NCI-H2196 treated with DMSO at 0.1 percent for 48 hours (cell line): ENCODE measurements around the gene SNCB.

Experiments
- DNase-seq: peaks from one replicate; lab custom pipeline; 2025; ENCODE audit not compliant: unreplicated experiment; lab: John Stamatoyannopoulos, UW

SNCB gene

DNA sequence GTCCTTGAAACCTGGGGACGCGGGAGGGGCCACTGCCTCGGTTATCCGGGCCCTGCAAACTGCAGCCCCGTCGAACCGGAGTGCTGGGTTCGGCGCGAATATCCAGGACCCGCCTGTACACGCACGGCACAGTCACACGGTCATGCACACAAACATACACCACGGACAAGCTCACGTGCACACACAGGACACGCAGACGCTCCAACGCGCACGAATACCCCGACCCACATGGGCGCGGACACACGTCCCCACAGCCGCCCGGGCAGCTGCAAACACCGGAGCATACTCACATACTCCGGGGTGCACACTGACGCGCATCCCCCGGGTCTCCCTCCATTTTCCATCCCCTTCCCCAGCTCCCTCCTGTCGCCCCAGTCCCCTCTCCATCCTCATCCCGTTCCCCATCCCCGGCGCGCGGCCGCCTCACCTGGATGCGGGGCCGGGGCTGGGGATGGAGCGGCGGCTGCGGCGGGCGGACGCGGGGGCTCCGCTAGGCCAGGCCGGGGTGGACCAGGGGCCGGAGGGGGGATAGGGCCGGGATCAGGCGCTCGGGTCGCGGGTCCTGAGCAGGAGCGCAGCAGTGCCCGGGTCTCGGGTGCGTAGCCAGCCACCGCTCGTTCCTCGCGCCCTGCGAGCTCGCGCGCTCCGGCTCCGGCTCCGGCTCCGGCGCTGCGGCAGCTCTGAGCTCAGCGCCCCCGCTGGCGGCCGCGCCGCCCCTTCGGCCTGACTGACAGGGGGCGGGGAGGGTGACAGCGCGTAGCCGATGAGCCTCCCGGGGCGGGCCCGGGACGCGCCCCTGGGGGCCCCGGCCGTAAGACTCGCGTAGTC lies at the start of gene SNCB, which contains the start of gene EIF4E1B:
TSS of gene SNCB (minus strand) at position 682 of the 828 bp plus-strand sequence. CDS start 880 bp downstream, outside the sequence.
TSS of gene EIF4E1B (plus strand) at position 823 of the 828 bp plus-strand sequence. CDS start 12,113 bp downstream, outside the sequence.
- DNase-seq = no peak

DNA sequence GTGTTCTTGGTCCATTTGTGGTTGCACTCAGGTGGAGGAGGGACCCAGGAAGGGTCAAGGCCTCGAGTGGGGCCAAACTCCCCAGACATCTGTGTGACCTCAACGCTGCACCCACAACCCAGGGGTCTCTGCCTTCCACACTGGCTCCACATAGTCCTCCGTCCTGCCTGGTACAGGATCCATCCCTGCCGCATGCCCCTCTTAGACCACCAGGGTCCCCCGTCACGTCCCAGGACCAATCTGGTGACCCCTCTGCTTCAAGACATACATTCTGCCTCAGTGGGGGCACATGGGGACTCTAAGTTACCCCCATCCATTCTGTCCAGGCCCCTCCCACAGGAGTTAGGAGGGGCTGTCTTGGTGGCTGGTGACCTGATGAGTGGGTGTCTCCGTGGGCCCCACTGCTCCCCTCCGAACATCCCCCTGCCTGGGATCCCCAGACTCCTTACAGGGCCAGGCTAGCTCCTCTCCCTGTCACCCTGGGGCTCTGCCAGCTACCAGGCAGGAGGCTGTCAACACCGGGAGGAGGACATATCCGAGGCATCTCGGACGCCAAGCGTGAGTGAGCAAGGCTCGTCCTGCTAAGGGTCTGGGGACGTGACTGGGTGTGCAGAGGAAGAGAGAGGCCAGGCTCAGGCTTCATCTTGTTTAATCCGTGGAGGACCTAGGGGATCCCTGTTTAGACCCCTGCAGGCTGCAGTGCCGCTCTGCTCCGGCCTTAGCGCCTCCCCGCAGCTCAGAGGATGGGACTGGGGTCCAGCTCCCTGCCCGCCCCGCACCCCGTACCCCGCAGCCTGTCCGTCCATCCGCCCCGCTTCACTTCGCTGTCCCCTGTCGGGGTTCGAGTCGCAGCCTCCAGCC lies 49.3 kb upstream of the SNCB start:
- no peak for DNase-seq

DNA sequence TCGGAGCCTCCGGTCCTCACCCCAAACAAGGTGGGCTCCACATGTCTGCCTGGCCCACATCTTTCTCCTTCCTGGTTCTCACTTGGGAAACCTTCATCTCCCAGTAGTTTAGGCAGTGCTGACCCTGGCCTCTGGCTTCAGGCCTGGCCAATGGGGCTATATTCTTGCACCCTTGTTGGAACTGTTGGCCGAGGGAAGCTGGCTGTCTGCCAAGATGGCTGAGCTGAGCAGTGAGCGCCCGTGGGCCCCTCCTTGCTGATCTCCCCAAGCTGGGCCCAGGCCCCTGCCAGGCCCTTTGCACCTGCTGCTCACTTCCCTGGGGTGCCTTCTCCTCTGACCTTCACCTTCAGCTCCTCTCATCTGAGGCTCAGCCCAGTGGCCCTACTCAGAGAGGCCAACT lies 48.2 kb upstream of the SNCB start:
- DNase-seq = no peak

DNA sequence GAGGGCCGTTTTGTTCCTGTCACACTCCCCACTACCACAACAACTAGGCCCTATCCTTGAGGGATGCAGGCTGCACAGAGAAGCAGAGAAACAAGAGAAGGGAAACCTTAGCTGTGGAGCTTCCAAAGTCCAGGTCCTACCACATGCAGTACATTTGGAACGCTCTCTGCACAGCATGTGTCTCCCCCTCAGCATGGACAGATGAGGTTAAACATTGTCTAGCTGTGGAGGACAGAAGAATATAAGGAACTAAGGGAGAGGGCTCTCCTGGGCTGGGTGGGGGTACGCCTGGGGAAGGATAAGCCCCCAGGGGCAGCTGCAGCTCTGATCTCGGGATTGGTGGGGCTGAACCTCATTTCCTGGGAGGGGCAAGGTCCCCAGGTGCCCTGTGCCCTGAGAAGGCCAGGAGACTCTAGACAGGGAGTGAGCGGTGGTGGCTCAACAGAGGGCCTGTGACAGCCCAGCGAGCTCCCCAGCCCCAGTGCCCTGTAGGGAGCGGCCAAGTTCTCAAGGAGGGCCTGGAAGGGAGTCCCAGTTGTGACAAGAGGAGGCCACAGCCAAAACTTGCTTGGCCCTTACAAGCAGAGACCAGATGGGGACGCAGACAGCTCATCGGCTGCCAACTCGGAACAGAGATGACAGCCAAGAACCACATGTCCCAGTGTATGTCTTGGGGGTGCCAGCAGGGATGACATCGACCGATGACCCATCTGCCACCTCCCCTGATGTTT lies 47.0 kb upstream of the SNCB start:
- no peak for DNase-seq

DNA sequence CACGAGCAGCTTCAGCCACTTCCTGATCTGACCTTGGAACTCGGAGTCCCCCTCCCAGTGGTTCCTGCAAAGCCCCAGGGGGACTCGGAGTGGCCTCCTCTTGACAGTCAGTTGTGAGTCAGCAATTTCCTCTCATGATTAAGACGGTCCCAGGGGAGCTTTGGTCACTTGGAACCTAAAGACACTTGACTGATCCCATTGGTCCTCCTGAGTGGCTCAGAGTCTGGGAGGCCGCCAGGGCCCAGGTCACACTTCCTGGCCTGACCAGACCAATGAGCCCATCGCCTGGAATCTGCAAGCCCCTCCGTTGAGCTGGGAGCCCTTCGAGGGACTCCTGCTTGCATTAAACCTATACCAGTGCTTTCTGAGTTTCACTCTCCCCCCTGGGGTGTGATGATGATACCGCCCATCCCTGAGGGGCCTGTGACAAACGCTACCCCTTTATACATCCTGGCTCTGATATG lies 46.1 kb upstream of the SNCB start:
- no peak for DNase-seq

DNA sequence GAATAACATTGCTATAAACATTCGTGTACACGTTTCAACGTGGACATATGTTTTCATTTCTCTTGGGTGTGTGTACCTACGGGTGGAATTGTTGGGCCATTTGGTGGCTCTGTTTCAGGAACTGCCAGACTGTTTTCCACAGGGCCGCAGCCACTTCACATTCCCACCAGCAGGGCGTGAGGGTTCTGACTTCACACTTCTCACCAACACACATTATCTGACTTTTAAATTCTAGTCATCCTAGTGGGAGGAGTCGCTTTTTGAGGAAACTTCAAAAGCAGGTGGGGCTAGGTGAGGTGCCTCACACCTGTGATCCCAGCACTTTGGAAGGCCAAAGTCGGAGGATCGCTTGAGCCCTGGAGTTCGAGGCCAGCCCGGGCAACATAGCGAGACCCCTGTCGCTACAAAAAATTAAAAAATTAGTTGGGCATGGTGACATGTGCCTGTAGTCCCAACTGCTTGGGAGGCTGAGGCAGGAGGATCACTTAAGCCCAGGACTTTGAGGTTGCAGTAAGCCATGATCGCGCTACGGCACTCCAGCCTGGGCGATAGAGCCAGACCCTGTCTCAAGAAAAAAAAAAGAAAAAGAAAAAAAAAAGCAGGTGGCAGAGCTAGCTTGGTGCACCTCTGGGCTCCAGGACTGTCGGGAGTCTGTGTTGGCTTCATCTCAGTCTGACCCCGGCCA lies 45.5 kb upstream of the SNCB start:
- no peak for DNase-seq

DNA sequence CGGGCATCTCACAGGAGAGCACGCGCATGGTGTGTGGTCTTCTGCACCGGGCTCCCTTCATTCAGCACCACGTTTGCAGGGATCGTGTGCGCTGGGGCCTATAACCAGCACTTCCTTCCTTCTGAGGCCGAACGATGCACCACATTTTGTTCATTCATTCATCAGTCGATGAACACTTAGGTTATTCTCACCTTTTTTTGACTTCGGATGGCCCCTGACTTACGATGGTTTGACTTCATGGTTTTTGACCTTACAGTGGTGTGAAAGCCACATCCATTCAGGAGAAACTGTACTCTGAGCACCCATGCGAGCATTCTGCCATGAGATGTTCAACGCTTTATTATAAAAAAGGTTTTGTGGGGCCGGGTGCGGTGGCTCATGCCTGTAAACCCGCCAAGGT lies 44.5 kb upstream of the SNCB start:
- no peak for DNase-seq

DNA sequence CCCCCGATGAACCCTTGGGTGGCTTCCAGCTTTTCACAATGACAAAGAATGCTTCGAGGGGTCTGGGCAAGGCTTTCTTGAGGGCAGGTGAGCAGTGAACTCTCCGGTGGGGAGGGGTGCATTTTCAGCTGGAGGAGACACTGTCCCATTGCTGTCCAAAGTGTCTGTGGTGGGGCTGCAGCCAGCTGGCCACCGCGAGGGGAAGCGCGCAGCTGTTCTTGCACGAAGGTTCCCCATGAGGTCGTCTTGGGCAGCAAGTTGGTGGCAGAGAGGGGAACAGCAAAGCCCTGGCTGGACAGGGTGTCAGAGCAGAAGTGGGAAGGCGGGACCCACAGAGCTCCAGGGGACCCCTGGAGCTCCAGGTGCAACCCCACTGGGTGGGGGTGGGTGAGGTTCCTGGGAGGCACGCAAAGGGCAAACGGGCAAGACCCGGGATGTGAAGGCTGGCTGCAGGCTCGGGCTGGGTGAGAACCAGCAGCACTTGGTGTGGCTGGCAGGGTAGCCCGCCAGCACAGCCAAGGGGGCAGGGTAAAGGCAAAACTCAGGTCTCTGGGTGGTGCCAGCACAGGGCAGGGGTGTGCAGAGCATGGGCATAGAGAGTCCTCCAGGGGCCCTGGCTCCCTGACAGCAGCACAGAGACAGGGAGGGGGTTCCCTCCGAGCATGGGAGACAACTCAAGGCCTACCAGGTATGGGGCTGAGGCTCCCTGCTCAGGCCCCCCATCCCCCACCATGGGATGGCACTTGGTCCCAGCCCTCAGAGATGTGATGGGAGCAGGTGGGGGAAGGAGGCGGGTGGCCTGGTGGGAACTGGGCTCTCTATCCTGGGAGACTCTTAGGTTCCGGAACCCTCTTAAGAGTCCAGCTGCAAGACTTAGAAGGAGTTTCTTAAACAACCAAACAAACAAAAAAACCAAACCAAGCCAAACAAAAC lies 43.6 kb upstream of the SNCB start:
- DNase-seq = no peak

DNA sequence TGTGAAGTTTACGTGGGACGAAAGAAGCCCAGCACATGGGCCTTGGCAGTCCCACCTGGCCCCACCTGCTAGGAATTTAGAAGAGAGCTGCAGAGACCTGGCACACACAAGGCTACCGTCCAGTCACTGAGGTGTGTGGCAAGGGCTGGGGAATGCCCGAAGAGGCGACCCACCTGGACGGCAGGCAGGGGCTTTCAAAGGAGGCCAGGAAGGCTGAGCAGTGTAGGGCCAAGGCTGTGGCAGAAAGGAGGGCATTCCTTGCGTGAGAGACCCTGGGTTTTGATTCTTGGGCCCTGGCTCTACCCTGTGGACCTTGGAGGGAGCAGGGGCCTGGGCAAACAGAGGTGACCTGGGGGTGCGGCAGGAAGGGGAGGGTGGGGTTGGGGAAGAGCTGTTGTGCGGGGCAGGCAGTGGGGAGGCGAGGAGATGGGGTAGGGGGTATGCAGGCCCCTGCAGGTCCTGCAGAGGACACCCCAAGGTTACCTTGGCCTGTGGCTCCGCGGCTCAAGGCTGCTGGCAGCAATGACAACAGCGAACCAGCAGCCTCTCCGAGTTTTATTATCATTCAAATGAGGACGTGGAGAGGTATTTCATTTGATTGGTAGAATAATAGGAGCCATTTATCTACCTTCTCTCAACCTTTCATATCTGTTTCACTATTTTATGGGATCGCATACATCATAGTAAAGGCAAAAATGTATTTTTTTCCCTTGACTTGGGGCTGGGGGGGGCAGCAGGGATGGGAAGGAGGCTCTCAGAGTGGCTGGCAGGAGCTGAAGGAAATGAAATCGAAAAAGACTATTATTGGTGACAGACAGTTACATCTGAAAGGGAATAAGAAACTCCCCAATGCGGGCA lies 41.8 kb upstream of the SNCB start:
- no peak for DNase-seq

DNA sequence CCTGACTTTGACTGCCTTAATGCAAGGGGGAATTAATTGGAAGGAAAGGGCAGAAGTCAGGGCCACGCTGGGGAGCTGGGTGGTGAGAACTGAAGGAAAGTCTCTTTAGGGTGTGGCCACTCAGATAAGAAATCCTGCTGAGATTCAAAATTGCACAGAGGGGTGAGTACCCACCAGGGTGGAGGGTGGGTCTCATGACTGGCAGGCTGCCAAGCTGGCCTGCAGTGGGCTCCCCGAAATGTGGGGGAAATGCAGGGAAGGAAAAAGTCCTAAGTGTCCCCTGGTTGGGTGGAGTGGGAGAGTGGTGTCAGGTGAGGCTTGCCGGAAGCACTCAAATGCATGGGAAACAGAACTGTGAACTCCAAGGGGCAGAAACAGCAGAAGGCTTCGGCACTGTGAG lies 41.1 kb upstream of the SNCB start:
- DNase-seq = no peak

DNA sequence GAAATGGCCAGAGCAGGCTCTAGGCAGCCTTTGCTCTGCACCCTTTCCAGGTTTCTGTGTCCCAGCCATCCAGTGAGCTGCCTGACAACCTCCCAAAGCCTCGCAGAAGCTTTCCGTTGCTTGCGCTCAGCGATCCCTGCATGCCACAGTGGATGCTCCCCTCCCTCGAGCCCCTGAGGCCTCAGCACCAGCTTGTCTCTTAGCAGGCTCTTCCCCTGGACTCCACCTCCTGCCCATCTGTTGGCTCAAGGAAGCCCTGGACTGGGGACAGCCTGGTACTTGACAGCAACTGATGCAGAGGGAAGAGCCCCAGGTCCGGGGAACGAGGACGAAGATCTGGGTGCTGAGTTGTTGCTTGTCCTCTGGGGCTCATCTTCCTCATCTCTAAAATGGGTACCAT lies 40.1 kb upstream of the SNCB start:
- DNase-seq = no peak

DNA sequence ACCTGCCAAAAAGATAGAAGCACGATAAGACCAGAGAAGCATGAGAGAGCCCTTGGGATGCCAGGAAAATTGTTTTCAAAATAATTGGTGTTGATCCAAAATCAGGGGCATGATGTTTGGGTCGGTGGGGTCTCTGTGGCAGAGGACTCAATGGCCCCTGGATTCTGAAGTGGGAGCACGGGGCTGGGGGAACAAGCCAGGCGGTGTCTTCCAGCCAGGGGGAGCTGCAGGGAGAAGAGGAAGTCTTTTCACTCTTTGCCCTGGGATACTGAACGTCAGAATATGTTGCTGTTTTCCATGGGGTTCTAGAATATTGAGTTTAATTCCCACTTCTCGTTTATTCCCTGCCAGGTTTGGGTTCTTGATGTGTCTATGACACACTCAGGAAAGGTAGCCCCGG lies 37.3 kb upstream of the SNCB start:
- no peak for DNase-seq

DNA sequence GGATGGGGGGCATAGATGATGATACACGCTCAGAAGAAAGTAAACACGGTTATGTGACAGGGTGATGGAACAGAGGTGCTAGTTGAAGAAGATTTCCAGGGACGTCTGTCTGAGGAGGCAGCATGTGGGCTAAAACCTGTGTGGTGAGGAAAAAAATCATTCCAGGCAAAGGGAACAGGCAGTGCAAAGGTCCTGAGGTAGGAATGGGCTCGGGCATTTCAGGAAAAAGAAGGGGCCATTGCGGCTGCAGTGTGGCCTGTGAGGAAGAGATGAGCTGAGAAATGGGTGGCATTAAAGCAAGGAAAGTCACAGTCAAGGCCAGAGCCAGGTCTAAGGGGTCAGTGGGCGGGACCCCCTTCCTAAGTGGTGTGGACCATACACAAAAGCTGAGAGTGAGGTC lies 35.2 kb upstream of the SNCB start:
- DNase-seq = no peak

DNA sequence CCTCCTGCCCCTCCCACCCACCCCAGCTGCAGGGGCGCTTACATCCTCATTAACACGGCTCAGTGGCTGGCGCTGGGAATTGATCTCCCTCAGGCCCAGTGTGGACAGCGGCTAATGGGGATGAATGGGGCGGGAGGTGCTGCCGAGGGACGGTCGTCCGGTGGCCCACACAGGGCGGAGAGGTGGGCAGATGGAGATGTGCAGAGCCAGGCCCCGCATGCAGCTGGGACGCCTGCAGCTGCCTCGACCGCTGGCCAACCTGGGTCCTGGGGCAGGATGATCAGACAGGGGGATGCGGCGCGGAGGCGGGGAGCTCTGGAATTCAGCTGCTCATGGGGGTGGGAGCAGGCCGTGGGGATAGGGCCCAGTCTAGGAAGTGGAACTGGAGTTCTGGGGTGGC lies 34.6 kb upstream of the SNCB start:
- no peak for DNase-seq

DNA sequence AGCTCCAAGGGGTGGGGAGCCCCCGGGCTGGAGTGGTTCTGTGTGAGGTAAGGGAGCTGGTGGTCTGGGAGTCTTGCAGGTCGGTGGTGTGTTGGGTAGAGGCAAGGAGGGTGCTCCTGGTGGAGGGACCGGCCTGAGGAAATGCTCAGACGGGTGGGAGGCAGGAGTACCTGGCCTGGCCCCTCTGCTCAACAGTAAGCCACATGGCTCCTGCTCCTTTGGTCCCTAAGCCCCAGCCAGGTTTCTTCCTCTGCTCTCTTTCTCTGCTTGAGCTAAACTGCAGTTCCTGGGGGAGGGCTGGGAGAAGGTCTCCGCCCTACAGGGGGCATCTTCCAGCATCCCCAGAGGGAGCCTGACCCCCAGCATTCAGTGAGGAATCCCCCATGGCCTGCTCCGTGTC lies 34.1 kb upstream of the SNCB start:
- DNase-seq = no peak

DNA sequence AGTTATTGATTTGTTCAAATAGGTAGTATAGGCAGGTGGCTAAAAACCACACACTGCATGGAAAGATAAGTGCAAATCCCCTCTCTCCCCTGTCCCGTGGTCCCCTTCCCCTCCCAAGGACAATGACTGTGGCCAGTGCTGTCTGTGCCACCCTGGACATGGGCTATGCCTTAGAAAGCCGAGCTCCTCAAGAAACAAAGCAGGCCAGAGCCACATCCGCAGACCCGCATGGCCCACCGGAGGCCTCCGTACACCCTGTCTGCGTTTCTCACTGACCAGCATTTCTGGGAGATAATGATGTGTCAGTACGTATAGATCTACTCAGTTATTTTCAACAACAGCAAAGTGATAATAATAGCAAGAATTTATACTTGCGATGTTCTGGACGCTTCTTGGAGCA lies 33.2 kb upstream of the SNCB start:
- DNase-seq = no peak

DNA sequence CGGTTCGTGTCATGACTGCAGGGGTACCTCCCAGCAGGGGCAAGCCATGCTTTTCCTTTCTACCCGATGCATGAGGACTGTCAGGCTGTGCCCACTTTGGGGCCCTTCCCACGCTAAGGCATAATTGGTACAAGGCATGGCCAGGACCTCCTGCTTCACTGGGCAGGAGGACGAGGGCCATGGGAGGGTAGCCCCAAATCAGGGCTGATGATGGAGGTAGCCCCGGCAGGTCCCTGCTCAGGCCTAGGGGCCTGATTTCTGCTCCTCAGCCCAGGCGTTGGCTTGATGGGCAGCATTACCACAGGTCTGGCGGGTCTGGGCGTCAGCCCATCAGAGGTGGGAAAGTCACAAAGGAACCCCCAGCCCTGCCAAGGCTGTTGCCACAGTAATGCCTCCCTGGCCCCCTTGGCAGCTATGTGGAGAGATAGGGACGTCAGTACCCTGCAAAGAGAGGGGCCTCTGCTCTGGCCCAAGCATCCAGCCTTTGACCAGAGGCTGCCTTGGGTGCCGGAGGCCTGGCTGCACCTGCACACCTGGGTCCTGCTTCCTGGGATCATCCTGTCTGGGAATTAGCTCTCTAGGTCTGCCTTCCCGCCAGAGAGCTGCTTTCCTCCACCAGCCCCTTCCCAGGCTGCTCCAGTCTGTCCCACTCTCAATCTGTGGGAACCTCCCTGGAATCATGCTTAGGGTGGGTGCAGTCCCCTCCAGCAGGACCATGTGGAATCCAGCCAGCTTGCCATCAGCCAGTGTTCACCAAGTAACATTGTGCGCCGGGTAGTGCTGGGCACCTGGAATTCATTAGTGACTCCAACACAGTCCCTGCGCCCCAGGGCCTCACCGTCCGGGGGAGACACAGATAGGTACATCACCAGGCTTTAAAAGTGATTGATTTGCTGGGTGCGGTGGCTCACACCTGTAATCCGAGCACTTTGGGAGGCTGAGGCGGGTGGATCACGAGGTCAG lies 32.3 kb upstream of the SNCB start:
- no peak for DNase-seq

DNA sequence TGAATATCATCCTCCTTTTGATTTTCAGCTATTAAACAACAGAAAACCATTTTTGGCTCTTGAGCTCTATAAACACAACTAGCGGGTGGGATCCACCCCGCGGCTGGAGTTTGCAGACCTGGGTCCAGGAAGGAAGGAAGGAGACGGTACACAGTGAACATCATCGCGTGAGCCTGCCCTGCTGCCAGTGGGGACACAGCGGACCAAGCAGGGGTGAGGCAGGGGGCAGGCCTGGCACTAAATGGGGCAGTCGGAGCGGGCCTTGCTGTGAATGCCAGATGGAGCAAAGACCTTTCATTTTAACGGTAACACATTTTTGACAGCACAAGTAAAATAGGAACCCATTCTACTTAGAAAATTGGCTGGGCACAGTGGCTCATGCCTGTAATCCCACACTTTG lies 31.3 kb upstream of the SNCB start:
- no peak for DNase-seq
